ENCODE measurements around the gene PCDHB12.

DNA sequence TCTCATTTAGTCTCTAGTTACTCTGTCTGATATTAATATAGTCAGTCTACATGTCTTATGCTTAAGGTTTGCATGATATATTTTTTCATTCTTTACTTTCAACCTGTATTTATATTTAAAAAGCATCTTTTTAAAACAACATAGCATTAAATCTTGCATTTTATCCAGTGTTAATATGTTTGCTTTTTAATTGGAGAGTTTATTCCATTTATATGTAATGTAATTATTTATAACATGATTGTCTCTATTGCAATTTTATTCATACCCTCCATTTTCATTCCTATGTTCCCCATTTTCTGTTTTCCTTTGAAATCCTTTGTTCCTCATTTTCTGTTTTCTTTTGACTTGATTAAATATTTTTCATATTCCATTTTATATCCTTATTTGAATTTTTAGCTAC, 49.9 kb downstream of the PCDHB12 start:
- no peak for TF ChIP-seq EZH2 (IDR thresholded peaks at IDR 0.05; ENCODE audit: low read length)
- TF ChIP-seq, protein P1, sequence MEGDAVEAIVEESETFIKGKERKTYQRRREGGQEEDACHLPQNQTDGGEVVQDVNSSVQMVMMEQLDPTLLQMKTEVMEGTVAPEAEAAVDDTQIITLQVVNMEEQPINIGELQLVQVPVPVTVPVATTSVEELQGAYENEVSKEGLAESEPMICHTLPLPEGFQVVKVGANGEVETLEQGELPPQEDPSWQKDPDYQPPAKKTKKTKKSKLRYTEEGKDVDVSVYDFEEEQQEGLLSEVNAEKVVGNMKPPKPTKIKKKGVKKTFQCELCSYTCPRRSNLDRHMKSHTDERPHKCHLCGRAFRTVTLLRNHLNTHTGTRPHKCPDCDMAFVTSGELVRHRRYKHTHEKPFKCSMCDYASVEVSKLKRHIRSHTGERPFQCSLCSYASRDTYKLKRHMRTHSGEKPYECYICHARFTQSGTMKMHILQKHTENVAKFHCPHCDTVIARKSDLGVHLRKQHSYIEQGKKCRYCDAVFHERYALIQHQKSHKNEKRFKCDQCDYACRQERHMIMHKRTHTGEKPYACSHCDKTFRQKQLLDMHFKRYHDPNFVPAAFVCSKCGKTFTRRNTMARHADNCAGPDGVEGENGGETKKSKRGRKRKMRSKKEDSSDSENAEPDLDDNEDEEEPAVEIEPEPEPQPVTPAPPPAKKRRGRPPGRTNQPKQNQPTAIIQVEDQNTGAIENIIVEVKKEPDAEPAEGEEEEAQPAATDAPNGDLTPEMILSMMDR (optimal IDR thresholded peaks at IDR 0.05 in 1 of 3, IDR thresholded peaks at IDR 0.05 in 1 of 3, conservative IDR thresholded peaks at IDR 0.05 in 1 of 3; ENCODE audit: extremely low read depth in 1 of 3, insufficient read depth in 2 of 3, low read length in 3 of 3), result no peak
